HL-60 (cell line): ENCODE data around the gene LGALS9.

Experiments used
- POLR2AphosphoS5 ChIP-seq: IDR thresholded peaks from 2 replicates; pipeline ENCODE4 v1.6.1; 2012; ENCODE audit warnings: low read depth
- TF ChIP-seq, protein P1 (sequence below): IDR thresholded peaks from one replicate; pipeline ENCODE4 v1.5.1; 2011; ENCODE audit warnings: low read length, control low read depth, inconsistent platforms; ENCODE audit not compliant: insufficient read depth

DNA sequence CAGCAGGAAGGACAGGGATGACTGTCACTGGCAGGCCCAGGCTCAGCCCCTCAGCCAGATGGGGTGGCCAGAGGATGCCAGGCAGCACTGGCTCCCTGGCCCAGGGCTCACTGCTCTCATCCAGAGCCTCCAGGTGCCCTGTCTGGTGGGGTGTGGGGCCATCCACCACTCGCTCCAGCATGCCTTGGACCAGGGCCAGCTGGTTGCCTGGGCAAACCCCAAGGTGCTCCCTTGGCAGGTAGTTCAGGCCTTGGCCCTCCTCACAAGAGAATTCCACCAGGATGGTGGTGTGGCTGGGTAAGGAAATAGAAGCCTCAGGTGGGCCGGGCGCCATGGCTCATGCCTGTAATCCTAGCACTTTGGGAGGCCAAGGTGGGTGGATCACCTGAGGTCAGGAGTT is 29.4 kb downstream of the LGALS9 start:
- no peak for TF ChIP-seq POLR2AphosphoS5
- TF ChIP-seq, protein P1, sequence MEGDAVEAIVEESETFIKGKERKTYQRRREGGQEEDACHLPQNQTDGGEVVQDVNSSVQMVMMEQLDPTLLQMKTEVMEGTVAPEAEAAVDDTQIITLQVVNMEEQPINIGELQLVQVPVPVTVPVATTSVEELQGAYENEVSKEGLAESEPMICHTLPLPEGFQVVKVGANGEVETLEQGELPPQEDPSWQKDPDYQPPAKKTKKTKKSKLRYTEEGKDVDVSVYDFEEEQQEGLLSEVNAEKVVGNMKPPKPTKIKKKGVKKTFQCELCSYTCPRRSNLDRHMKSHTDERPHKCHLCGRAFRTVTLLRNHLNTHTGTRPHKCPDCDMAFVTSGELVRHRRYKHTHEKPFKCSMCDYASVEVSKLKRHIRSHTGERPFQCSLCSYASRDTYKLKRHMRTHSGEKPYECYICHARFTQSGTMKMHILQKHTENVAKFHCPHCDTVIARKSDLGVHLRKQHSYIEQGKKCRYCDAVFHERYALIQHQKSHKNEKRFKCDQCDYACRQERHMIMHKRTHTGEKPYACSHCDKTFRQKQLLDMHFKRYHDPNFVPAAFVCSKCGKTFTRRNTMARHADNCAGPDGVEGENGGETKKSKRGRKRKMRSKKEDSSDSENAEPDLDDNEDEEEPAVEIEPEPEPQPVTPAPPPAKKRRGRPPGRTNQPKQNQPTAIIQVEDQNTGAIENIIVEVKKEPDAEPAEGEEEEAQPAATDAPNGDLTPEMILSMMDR: no peak
